NOMO-1 (cell line): ENCODE data around the gene ACOT12.
"Not testable (repeated sequence)": the region's sequence is repeated elsewhere in the genome, so short reads cannot be mapped to it uniquely, and the experiment has no call there.

Source experiments
- DNase-seq, 2 experiments: peaks; one replicate each; lab custom pipeline; 2025; ENCODE audit not compliant: unreplicated experiment in 2 of 2; lab: John Stamatoyannopoulos, UW

Gene ACOT12

DNA sequence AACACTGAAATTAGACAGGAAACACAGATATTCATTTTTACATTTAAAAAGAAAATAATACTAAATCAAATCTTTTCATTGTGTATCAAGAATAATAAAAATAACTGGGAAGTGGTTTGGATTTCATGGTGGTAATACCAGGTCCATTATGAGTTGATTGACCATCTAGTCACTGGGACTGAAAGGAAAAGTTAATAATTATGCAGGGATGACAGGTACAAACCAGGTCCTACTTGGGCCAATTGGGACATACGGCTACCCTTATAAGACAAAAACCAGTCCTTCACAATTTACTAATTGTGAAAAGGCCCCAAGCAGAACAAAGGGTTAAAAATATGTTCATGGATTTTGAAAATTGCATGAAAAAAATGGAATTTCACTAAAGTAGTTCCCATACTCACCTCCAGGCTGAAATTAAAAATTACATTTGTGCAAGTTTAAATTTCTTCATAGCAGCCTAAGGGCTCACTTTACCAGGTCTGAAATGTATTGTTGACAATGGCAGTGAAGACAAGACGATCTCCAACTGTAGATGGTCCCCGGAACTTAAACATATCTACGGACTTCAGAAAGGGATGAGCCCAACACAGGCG is 48.4 kb downstream of the ACOT12 start:
- no peak for DNase-seq

DNA sequence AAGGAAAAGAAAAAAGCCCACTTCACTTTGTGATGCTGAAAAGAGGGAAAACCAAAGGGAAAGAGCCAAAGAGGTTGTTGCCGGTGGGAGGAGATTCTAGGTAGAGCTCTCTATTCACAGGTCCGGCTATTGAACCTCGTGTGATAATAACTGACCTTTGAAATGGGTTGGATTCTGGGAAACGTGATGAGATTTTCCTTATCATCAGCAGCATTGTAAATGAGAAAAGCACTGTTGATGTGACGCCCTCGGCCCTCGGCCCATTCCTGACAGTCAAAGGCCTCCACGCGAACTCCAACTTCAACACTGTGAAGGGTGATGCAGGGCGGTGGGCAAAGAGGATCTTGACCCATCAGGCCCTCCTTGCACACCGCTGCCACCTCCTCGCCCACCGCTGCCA is 49.2 kb downstream of the ACOT12 start:
- no peak for DNase-seq

DNA sequence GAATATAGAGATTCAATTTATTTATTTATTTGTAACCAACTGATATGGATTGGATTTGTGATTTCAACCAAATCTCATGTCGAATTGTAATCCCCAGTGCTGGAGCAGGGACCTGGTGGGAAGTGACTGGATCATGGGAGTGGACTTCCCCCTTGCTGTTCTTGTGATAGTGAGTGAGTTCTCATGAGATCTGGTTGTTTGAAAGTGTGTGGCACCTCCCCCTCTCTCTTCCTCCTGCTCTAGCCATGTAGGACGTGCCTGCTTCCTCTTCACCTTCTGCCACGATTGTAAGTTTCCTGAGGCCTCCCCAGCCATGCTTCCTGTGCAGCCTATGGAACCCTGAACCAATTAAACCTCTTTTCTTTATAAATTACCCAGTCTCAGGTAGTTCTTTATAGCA is 55.7 kb downstream of the ACOT12 start:
- DNase-seq, result not testable (repeated sequence)

DNA sequence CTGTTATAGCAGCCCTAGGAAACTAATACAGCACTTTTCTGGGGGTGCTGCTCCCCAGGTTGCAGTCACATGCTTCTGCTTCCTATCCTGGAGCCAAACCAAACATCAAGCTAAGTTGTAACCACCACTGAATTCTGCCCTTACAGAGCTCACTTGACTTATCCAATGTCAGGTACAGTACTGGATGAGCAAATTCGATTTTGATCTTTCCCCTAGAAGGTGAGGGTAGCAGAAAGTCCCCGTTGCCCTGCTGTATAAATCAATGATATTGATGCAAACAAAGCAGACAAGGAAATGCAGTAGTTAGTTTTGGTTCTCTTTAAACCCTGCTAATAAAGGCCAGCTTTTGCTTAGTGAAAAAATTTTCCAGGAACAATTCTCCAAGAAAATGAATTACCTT is 56.1 kb downstream of the ACOT12 start:
- DNase-seq, result no peak

DNA sequence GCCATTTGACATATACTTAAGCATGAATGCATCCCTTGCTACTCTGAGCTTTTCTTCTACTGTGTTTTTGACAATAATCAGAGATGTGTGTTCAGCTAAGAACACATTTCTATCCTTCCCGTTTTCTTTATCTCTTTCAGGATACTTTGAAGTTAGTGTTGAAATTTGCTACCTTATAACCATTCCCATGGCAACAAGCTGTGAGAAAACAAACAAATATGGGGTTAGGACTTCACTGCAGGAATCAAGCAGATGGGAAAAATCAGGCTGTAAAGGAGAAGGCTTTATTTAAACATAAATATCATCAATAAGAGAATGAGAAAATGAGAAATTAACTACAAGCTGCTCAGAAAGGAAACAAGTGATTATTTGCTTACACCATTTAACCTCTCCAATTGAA is 57.4 kb downstream of the ACOT12 start:
- DNase-seq, result no peak

DNA sequence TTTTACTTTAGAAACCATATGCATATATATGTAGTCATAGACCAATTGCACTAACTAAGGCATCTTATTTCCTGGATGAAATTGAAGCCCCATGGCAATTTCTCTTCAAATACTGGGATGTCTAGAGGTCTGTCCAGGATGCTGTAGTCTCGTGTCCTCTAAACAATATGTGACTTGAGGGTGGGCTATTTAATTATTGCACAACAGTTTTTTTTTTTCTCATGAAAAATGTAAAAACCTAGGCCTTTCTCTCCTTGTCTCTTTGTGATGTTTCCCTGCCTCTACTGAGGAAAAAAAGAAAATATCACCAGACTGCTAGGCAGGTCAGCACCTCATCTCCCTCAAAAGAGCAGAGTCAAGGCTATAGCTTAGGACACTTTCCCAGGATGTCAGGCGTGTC is 58.0 kb downstream of the ACOT12 start:
- DNase-seq, result no peak

DNA sequence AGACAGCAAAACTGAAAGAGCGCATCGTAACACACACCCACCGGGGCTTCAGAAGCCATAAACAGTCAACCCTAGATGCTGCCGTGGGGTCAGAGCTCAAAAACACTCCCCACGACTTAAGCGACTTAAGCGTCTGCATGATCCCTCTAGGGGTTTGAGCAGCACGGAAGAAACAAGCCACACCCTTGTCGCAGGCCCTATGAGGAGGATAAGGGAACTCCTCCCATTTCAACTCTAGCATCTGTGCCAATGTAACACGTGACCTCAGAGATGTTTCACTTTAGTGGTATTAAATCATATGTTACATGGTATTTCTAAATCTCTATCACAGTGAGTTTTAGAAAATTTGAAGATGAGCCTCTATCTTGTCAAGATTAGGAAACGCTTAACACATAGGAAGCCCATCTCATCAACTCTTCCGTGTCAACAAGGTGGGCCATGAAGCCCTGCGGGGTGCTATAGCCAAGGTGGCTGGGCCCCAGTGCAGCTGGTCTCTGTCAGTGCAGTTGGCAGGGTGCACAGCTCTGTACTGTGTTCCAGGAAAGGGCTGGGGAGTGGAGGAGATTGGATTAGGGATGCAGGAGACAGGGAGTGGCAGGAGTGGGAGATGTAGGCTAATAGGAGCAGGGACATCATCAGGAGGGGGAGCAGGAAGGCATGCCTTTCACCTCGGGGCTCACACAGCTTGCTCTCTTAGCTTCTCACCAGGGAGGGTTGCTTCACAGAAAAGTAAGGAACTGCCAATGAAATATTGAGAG is 59.5 kb downstream of the ACOT12 start:
- no peak for DNase-seq

DNA sequence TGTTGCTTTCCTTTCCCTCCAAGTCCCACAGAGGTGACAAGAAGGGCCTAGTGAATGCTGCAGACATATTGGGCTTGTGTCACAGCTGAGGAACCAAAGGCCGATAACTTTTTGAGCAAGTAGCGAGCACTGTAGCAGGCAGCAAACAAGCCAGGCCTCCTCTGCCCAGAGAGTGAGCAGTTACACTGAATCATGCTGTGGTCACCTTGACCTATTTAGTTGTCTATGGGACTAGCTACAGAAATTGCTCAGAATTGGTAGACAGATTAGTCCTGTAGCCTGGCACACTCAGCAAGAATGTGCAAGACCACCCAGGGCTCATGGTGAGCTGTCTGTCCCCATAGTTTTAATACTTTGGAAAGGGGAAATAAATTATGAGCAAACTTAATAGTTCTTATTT is 67.4 kb downstream of the ACOT12 start:
- DNase-seq, result no peak

DNA sequence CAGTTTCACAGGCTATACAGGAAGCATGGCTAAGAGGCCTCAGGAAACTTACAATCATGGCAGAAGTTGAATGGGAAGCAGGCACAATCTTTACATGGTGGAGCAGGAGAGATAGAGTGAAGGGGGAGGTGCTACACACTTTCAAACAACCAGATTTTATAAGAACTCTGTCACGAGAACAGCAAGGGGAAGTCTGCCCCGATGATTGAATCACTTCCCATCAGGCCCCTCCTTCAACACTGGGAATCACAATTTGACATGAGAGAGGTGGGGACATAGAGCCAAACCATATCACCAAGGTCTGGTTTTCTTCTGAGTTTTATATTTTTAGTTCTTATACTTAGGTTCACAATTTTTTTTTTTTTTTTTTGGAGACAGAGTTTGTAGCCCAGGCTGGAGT is 76.4 kb downstream of the ACOT12 start:
- no peak for DNase-seq

DNA sequence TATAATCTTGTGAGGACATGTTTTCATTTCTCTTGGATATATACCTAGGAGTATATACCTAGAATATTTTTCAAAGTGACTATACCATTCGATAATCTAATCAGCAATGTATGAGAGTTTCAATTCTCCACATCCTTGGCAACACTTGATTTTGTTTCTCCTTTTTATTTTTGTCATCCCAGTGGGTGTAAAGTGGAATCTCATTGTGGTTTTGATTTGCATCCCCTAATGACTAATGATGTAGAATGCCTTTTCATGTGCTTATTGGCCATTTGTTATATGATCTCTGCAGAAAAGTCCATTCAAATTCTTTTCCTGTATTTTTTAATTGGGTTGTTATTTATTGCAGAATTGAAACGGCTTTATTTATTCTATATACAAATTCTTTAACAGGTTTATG is 77.4 kb downstream of the ACOT12 start:
- no peak for DNase-seq

DNA sequence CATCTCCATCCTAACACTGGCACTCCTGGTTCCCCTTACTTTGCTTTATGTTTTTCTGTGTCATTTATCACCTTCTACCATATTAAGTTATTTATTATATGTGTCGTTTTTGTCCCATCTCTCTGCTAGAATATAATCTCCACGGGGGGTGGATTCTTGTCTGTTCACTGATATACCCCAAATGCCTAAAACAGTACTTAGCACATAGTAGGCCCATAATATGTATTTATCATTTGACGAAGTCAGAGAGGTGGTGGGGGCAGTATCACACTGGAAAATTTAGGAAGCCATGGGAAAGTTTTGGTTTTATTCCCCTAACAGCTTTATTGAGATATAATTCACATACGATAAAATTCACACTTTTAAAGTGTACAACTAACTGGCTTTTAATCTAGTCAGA is 78.1 kb downstream of the ACOT12 start:
- no peak for DNase-seq

DNA sequence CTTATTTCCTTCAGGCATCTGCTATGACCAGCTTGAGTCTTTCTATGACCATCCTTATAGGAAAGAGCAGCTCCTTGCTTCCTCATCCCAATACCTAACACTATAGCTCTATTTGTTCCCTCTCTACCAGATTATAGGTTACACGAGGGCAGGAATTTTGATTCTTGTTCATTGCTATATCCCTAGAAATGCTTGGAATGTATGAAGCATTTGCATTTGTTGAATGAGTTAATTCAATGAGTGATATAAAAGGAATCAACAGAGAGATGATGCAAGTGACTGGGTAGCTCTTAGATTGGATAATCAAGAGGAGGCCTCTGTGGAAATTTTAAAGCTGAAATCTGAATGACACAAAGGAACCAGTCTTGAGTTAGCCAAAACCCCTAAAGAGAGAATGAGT is 78.6 kb downstream of the ACOT12 start:
- no peak for DNase-seq

DNA sequence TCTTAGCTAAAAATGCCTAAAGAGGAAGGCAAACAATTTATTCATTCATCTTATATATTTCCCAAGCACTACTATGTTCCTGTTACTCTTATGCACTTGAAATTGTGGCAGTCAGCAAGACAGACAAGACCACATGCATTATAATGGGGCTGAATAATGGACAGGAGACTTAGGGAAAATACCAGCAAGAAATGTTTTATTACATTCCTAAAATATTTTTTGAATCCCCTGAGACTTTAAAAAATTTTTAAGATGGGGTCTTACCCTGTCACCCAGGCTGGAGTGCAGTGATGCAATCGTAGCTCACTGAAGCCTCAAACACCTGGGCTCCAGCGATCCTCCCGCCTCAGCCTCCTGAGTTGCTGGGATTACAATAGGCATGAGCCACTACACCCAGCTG is 79.4 kb downstream of the ACOT12 start:
- DNase-seq, result no peak

DNA sequence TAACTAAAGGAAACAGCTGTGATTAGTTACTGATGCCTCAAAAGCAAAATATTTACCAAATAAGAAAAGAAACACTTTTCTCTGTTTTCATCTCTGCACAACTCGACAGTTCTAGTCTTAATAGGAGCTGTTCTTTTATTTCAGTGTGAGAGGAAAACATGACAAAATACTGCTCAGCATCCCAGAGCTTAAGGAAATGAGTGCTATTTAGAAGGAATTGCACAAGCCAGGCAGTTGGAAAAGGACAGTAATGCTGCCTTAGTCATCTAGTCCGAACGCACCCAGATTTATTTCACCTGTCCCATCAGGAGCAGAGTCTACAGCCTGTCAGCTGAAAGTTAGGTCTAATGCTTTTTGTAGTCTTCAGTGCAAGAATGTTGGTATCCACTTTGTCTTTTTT is 80.2 kb downstream of the ACOT12 start:
- no peak for DNase-seq

DNA sequence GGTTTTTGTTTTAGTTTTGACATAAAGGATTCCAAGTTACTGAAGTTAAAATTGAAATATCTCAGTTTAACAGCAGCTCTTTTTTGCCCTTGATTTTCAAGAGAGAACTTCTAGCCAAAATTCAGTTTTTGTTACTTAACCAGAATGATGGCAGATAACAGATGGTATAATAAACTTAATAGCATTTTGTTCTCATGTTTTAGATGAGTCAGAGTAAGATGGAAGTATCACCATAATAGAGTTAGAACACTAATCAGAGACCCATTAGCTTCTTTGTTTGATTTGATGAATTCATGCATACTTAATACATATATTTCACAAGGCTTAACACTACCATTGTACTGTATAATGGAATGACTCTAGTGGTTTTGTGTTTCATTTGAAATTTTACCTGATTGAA is 80.7 kb downstream of the ACOT12 start:
- no peak for DNase-seq

DNA sequence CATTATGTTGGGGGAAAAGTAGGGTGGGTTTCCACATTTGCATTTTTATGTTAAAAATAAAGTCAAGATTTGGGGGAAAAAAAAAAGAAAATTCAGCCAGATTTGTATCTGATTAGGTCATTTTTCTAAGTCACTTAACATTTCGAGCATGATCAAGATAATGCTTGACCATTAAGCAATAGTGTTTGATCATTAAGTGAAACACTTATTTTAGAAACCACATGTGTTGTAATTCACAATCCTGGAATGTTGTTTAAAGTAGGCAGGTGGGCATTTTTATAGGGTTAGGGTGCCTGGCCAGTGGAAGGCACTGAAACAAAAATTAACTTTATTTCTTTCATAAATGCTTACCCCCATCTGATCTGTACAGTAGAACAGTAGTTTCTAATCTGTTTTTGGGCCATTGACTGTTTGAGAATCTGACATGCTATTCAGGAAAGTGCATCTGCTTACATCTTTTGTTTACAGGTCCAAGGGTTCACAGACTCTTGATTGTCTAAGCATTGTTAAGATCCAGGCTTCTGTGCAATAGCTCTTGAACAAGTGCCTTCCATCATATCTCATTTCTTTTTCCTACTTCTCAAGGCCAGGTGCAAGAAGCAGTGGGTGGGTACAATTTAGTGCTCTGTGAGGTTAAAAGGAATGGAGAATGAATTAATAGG is 83.4 kb downstream of the ACOT12 start:
- DNase-seq, result no peak

DNA sequence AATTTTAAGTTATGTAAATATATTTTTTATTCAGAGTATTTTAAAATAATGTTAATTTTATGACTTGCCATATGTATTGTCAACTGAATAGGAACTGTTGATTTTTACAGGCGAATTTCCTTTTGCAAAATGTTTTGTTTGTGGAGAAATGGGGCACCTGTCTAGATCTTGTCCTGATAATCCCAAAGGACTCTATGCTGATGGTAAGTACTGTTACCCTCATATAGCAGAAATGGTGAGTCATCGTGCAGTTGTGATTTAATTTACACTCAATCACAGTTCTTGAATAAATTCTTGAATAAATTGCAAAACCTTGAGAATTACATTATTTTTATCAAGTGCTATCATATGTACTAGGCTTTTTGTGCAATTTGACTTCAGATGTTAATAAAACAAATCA is 85.1 kb downstream of the ACOT12 start:
- DNase-seq, result no peak

DNA sequence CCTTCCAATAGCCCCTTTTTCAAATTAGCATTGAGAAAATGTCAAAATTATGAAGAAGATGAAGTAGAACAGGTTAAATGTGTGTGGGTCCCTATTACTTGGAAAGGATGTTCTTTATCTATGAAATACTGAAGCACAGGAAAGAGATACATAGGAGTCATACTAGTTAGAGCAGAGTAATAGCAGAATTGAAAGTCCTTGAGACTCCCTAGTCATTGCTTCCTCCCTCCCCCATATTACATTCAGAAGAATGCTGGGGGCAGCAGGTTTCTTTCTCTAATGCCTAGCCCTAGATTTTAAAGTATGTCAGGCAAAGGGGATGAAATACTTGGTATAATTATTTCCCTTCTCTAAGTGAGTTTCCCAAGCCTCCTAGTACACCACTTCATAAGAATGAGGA is 88.1 kb downstream of the ACOT12 start:
- DNase-seq, result no peak

DNA sequence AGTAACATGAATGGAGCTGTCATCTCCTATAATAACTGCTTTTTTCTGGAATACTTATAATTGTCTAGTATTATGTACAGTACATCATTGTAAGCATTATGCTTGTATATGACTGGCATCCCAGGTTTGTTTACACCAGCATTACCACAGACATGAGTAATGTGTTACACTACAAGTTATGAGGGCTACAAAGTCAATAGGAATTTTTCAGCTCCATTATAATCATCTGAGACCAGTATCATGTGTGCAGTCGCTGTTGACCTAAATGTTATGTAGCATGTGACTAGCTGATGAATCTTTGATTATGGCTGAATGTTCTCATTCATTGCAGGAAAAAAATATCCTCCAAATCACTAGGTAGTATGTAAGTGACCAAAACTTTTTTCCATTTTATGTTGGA is 90.4 kb downstream of the ACOT12 start:
- DNase-seq, result no peak

DNA sequence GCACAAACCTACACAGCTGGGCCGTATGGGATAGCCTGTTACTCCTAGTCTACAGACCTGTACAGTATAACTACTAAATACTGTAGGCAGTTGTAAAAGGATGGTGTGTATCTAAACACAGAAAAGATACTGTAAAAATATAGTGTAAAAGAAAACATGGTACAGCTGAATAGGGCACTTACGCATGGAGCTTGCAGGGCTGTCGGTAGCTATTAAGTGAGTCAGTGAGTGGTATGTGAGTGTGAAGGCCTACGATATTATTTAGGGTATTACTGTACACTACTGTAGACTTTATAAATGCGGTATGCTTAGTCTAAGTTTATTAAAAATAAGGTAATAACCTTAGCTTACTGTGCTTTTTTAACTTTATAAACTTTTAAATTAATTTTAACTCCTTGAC is 91.3 kb downstream of the ACOT12 start:
- no peak for DNase-seq

DNA sequence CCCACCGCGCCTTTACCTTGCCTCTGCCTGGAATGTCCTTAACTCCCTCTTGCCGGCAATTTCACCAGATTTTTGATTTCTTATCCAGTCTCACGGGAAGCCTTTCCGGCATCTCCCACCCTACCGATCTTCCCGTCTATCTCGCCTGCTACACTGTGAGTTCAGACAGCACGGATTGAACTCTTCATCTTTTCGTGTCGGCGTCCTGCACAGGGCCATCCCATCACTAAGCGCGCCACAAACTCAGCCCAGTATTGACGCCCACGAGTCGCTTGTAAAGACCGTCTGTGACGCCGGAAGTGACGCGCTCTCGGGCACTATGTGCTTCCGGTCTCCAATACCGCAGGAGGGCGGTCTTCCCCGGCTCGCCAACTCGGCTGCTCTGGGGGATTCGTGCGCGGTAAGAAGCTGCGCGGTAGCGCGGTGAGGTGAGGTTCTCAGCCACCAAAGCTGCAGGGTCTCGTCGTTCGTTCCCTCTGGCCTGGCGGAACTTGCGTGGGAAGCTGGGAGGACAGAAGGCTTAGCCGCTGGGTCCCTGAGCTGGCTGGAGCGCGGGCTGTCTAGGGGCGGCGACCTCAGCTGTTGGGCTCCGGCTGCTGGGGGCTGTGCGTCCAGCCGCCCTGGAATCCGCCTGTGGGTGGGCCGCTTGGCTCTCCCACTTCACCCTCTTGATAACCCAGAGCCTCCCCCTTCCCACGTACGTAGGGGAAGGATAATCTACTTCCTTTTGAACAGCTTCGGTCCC is 92.5 kb downstream of the ACOT12 start, which contains the start of gene ZCCHC9:
Gene ZCCHC9, plus strand, starts transcription at position 317 of the 745 bp plus-strand sequence. CDS start 3,171 bp downstream, outside the sequence.
- DNase-seq, result peak; percentile 93 to 96

DNA sequence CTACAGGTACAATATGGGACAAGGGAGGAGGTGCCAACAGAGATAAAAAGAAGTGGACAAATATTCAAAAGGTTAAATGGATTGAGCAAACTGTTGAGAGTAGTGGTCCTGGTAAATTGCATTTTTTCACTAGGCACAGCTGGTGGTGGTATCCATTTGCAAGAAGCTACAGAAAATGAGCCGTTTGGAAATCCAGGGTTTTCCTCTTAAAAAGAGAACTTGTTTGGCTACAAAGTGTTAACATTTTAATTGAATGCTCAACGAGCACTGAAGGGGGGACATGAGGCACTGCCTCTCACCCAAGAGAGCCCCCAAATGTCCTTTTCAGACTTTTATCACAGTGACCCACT is 93.0 kb downstream of the ACOT12 start:
- DNase-seq, result no peak
